Activated CD4-positive, CD25-positive, alpha-beta regulatory T cell treated with anti-CD3 and anti-CD28 coated beads, Interleukin-2, amount 50 U/mL, for 16 hours (primary cell): ENCODE measurements around the gene CEP126.
"Not testable (repeated sequence)": the region's sequence is repeated elsewhere in the genome, so short reads cannot be mapped to it uniquely, and the experiment has no call there.

Source experiments
- DNase-seq: peaks from one replicate; pipeline ENCODE4 v3.0.0-alpha.2; 2020; ENCODE audit warnings: low read depth, low spot score

Gene CEP126

GRCh38 chr11:101929294-101929915, 14.6 kb downstream of the CEP126 start:
- DNase-seq: no peak

DNA sequence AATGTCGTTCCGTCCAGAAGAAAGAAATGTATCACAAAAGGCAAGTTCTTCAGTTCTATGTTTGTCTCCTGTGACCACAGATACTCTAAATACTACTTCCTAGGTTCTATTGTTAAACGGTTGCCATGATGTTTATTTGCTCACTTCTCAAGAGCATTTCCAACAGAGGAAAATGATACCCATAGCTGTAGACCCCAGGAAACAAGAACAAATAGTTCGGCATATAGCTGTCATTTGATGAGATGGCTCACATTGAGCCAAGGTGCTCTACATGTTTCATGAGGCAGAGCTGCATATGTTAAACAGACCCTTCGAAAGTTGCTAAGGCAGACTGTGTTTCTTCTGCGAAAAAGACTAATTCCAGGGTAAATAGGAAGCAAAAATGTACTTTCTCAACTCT, 16.9 kb downstream of the CEP126 start:
- DNase-seq: no peak

DNA sequence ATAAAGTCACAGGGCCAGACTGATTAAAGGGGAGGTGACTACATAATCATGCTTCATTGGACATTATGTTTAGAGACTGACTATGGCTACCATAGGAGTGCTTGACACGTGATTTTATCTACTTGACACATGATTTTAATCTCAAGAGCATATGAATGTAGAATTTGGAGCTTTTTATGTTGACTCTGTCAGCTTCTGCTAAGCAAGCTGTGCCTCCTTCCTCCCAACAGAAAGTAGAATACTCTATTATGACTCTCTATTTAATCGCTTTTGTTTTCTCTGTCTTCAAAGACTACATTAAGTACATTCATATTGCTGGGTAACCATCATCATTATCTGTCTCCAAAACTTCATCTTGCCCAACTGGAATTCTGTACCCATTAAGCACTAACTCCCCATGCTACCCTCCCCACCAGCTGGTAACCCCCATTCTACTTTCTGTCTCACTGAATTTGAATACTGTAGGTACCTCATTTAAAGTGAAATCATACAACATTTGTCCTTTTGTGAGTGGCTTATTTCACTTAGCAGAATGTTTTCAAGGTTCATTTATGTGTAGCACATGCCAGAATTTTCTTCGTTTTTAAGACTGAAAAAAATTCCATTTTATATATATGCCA, 26.2 kb downstream of the CEP126 start:
- DNase-seq: no peak

DNA sequence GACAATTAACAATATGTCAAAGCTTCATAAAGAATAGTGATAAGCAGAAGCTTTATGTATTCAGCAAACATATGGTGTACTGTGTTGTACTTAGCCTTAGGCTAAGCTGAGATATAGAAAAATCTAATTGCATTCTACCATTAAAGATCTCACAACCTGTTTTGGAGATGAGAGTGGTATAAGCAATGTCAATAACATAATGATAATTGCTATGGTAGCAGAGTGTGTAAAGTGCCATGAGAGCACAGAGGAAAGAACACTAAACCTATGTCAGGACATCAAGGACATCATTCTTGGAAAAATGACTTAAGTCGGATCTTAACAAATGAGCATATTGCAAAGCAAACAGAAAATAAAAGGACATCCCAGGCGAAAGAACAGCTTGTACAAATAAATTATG, 30.1 kb downstream of the CEP126 start:
- DNase-seq: no peak

DNA sequence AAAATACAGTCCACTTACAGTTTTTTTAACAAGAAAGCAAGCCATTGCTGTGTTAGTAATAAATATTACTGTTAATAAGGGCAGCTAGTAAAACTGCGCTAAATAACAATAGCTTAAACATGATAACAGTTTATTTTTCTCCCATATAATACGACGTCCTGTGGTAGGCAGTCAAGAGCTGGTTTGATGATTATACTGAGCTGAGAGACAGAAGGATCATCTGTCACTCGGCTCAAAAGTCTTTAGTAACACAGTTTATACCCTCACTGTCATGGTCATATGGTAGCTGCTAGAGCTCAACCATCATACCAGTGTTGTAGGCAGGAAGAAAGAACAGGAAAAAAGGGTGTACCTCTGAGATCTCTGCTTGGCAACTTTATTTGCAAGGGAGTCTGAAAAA, 30.6 kb downstream of the CEP126 start:
- DNase-seq: no peak

DNA sequence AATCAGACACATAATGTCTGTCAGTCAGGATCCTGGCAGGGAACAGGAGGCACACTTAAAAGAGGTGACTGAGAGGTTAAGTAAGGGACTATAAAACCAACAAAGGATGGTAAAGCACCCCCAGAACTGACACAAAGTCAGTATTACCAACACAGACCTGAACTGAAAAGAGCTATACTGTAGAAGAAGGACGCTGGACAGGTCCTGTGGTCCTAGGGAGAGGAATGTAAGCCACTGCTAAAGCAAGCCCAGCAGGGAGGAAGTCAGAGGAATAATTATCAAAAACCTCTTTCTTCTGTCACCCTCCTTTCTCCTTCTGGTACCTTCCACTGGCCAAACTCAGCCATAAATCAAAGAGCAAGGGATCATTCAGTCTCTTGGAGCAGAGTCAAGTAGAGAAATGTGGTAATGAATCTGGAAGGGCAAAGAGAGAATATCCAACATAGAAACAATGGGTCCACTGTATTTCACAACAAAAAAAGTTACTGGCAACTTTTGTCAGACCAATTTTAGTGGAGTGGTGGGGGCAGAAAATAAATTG, 34.9 kb downstream of the CEP126 start:
- DNase-seq: no peak

DNA sequence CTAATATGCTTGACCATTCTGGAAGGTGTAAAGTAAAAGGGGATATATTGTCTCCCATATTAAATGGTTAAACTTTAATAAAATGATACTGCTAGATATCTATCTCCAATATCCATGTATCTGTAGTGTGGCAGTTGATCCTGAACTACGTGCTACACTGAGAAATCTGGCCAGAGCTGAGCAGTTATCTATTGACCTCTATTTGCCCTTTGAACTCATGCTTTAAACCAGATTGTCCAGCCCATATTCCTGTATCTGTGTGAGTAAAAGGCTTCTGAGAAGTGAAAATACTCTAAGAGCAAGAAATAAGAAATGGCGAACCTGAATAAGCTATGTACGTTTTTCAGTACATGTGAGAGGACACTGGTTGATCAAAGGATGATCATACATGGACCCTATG, 40.5 kb downstream of the CEP126 start:
- no peak for DNase-seq

GRCh38 chr11:101955701-101956100, 40.9 kb downstream of the CEP126 start:
- DNase-seq: no peak

GRCh38 chr11:101960231-101960630, 45.4 kb downstream of the CEP126 start:
- DNase-seq: no peak

DNA sequence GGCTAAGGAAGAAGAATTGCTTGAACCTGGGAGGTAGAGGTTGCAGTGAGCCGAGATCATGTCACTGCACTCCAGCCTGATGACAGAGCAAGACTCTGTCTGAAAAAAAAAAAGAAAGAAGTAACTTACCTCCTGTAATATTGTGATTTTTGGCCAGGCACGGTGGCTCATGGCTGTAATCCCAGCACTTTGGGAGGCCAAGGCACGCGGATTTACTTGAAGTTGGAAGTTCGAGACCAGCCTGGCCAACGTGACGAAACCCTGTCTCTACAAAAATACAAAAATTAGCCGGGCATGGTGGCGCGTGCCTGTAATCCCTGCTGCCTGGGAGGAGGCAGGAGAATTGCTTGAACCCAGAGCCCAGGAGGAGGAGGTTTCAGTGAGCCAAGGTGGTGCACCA, 49.4 kb downstream of the CEP126 start:
- not testable (repeated sequence) for DNase-seq

DNA sequence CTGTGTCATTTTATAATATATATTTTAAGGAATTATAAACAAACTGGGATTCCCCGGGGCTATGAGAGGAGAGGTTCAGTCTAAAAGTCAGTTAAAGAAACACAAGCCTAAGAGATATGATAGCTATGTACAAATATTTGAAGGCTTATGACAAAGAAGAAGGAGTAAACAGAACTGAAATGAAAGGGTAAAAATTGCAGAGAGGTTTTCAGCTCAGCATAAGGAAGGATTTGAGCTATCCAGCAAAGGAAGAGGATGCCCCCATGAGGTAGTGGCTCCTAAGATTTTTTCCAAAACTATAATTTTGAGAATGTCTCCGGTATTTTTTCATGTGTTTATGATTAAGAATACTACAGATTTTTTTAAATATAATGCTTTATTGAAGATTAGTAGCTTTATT, 59.4 kb downstream of the CEP126 start:
- no peak for DNase-seq

DNA sequence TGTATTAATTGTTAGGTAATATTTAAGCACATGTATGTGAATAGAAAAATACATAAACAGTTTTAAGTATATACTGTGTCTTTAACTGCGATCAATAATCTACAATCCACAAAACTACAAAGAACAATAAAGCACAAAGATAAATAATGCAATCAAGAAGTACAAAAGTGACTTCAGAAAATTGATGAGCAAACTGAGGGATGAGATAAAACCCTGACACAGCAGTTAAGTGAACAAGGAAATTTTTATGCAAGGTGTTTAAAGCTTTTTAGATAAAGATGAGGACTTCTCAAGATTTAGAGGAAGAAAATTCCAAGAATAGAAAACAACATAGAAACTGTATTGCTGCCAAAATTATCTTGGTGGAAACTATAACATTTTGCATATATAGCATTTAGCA, 60.0 kb downstream of the CEP126 start:
- DNase-seq: no peak

DNA sequence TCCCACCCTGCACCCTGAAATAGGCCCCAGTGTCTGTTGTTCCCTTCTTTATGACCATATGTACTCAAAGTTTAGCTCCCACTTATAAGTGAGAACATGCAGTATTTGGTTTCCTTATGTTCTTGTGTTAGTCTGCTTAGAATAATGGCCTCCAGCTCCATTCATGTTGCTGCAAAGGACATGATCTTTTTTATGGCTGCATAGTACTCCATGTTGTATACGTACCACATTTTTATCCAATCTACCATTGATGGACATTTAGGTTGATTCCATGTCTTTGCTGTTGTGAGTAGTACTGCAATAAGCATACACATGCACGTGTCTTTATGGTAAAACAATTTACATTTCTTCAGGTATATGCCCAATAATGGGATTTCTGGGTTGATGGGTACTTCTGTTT, 60.9 kb downstream of the CEP126 start:
- DNase-seq: no peak

GRCh38 chr11:101987370-101987769, 72.6 kb downstream of the CEP126 start:
- DNase-seq: no peak

DNA sequence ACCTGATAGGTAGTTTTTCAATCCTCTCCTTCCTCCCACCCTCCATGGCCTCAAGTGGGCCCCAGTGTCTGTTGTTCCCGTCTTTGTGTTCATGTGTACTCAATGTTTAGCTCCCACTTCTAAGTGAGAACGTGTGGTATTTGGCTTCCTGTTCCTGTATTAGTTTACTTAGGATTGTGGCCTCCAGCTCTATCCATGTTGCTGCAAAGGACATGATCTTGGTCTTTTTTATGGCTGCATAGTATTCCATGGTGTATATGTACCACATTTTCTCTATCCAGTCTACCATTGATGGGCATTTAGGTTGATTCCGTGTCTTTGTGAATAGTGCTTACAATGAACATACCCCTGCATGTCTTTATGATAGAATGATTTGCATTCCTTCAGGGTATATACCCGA, 78.4 kb downstream of the CEP126 start:
- DNase-seq: no peak

DNA sequence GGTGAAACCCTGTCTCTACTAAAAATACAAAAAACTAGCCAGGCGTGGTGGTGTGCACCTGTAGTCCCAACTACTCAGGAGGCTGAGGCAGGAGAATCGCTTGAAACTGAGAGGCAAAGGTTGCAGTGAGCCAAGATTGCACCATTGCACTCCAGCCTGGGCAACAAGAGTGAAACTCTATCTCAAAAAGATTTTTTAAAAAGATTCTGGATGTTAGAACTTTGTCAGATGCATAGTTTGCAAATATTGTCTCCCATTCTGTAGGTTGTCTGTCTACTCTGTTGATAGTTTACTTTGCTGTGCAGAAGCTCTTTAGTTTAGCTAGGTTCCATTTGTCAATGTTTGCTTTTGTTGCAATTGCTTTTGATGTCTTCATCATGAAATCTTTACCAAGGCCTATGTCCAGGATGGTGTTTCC, 79.3 kb downstream of the CEP126 start:
- DNase-seq: not testable (repeated sequence)

- no peak for DNase-seq
These were observed 81.3 kb downstream of the CEP126 start for GRCh38 chr11:101996111-101996510.

GRCh38 chr11:102001657-102002338, 87.0 kb downstream of the CEP126 start:
- no peak for DNase-seq

DNA sequence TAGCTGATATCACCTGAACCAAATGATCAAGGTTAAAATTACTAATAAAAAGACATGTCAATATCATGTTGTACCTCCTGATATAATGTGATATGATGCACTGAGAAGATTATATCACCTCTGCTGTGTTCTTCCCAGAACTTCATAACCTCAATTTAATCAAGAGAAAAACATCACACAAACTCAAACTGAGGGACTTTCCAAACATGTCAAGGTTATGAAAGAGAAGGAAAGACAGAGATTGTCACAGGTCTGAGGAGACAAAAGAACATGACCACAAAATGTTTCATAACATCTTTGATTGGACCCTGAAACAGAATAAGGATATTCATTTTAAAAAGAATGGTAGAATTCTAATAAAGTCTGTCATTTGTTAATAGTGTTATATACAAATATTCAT, 89.4 kb downstream of the CEP126 start:
- DNase-seq: no peak

DNA sequence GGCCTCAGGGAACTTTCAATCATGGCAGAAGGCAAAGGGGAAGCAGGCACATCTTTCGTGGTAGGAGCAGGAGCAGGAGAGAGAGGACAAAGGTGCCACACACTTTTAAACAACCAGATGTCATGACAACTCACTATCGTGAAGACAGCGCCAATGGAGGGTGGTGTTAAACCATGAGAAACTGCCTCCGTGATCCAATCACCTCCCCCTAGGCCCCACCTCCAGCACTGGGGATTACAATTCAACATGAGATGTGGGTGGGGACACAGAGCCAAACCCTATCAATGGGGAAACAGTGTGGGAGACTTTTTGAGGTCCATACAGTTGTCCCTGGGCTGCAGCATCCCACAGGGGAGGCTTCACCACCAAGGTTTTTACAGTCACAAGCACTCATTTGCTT, 90.5 kb downstream of the CEP126 start:
- no peak for DNase-seq

- no peak for DNase-seq
These were observed 92.2 kb downstream of the CEP126 start for GRCh38 chr11:102006835-102007566.
